A549 (cell line): ENCODE data around the gene TCF23. TPM values are rescaled to one million over a fixed set of nuclear protein-coding genes. Genes with fewer than 3 reads are reported as not detected.

Experiments used
- ATAC-seq, 2 experiments: fragments of 200-7000 bp in 1 of 2; fragments of >200 bp in 1 of 2; cut with Nextera tagmentation in 1 of 2; cut with Tn5 transposase in 1 of 2; 3 replicates each; pipeline versions ENCODE4 v1.8.0 to v1.9.1; 2018 to 2020; ENCODE audit warnings: mild to moderate bottlenecking in 1 of 2, moderate library complexity in 1 of 2
- CTCF ChIA-PET: fragments of 300-600 bp; sonication (Branson Sonifier 250); formaldehyde crosslinking; extraction: SDS; loops from one replicate; lab custom pipeline; 2021; ENCODE audit warnings: antibody characterized with exemption, inconsistent platforms; lab: Yijun Ruan, JAX
- POLR2A ChIA-PET: fragments of 350-600 bp; formaldehyde crosslinking; extraction: SDS; loops from one replicate; lab custom pipeline; 2021; ENCODE audit warnings: antibody characterized with exemption, inconsistent platforms; lab: Yijun Ruan, JAX
- DNase-seq, 2 experiments: peaks; one replicate each; pipeline versions ENCODE4 v3.0.0 to v3.0.0-alpha.2; 2011 to 2016; ENCODE audit warnings: low read depth in 1 of 2, low spot score in 1 of 2
- FAIRE-seq: peaks from 2 replicates; lab custom pipeline; 2011; peaks lifted over from hg19 to GRCh38; lab: Jason Lieb, UNC
- H3K27ac ChIP-seq, 2 experiments: fragments of >200 bp; sonication (Bioruptor Twin); formaldehyde crosslinking; 3 replicates each; pipeline ENCODE4 v1.5.1; 2016 to 2017
- H3K4me1 ChIP-seq: fragments of >200 bp; sonication (Bioruptor Twin); formaldehyde crosslinking; 3 replicates; pipeline ENCODE4 v1.6.1; 2016
- H3K4me2 ChIP-seq: fragments of >200 bp; sonication (Bioruptor Twin); formaldehyde crosslinking; 3 replicates; pipeline ENCODE4 v1.6.1; 2016
- H3K4me3 ChIP-seq: fragments of >200 bp; sonication (Bioruptor Twin); formaldehyde crosslinking; 3 replicates; pipeline ENCODE4 v1.5.1; 2016
- H3K9me3 ChIP-seq: fragments of >200 bp; sonication (Bioruptor Twin); formaldehyde crosslinking; 3 replicates; pipeline ENCODE4 v1.6.1; 2016
- BHLHE40 ChIP-seq: IDR thresholded peaks from 2 replicates; pipeline ENCODE4 v1.6.1; 2012; ENCODE audit warnings: low read depth, low read length, inconsistent platforms
- CEBPB ChIP-seq, 2 experiments: fragments of >200 bp in 1 of 2; sonication (Bioruptor Twin) in 1 of 2; formaldehyde crosslinking in 1 of 2; IDR thresholded peaks; 2 replicates each; pipeline ENCODE4 v1.6.1; 2012 to 2016
- CHD4 ChIP-seq: fragments of 200-600 bp; sonication (generic); IDR thresholded peaks from 2 replicates; pipeline ENCODE4 v1.6.1; 2016; ENCODE audit warnings: antibody characterized with exemption, mild to moderate bottlenecking, borderline replicate concordance
- EHF ChIP-seq: fragments of 250-450 bp; sonication (Bioruptor Pico); IDR thresholded peaks from 2 replicates; pipeline ENCODE4 v1.5.0; 2020; ENCODE audit warnings: mild to moderate bottlenecking
- HOXA7 ChIP-seq: fragments of 250-450 bp; sonication (Bioruptor Pico); IDR thresholded peaks from 2 replicates; pipeline ENCODE4 v1.5.0; 2020; ENCODE audit warnings: mild to moderate bottlenecking, moderate library complexity
- JUN ChIP-seq, 2 experiments: fragments of >200 bp; sonication (Bioruptor Twin); formaldehyde crosslinking; IDR thresholded peaks; 2 replicates in 1 of 2; 3 replicates in 1 of 2; pipeline ENCODE4 v1.6.1; 2016 to 2017
- KDM5A ChIP-seq: fragments of 200-600 bp; sonication (generic); IDR thresholded peaks from 2 replicates; pipeline ENCODE4 v1.6.1; 2016; ENCODE audit warnings: antibody characterized with exemption, mild to moderate bottlenecking
- MAZ ChIP-seq: fragments of 150-350 bp; IDR thresholded peaks from 2 replicates; pipeline ENCODE4 v1.6.1; 2014; ENCODE audit warnings: antibody characterized with exemption, low read depth, low read length, borderline replicate concordance
- NFE2L2 ChIP-seq: fragments of 150-350 bp; conservative IDR thresholded peaks from 2 replicates; pipeline ENCODE4 v1.6.1; 2014; ENCODE audit warnings: low read length
- POLR2A ChIP-seq: IDR thresholded peaks from 2 replicates; pipeline ENCODE4 v1.6.1; 2012; ENCODE audit warnings: mild to moderate bottlenecking, low read length
- RCOR1 ChIP-seq: fragments of 150-350 bp; IDR thresholded peaks from 2 replicates; pipeline ENCODE4 v1.6.1; 2014; ENCODE audit warnings: antibody characterized with exemption, low read length, low read depth
- SMC3 ChIP-seq: fragments of >200 bp; sonication (Bioruptor Twin); formaldehyde crosslinking; IDR thresholded peaks from 3 replicates; pipeline ENCODE4 v1.6.1; 2018; ENCODE audit warnings: inconsistent platforms
- TP53 ChIP-seq: fragments of 250-450 bp; sonication (Bioruptor Pico); IDR thresholded peaks from 2 replicates; pipeline ENCODE4 v1.5.0; 2021; ENCODE audit warnings: mild to moderate bottlenecking, moderate library complexity
- ZNF302 ChIP-seq: fragments of 250-450 bp; sonication (Bioruptor Pico); IDR thresholded peaks from 2 replicates; pipeline ENCODE4 v1.9.0; 2021; ENCODE audit warnings: inconsistent platforms, mild to moderate bottlenecking, moderate library complexity
- WGBS: methylation state at CpG from one replicate; pipeline ENCODE4 v1.1.6; 2017; ENCODE audit errors: missing lambda C conversion rate; 5-methylcytosine and 5-hydroxymethylcytosine counted together
- polyA plus RNA-seq, 4 experiments: library from polyadenylated mRNA; depleted of rRNA in 3 of 4; stranded (reverse); fragments of >200 nt; fragmentation: RNase III in 1 of 4; extraction: RNeasy Plus Mini Kit Qiagen cat#74134 plus additional on column Dnase treatment in 1 of 4; gene quantifications; 2 replicates in 3 of 4; 3 replicates in 1 of 4; pipeline ENCODE4 v1.2.3, GENCODE V29; 2011 to 2017
- TF ChIP-seq, protein P1 (sequence below): IDR thresholded peaks from 2 replicates; pipeline ENCODE4 v1.6.1; 2012
- TF ChIP-seq, protein P2 (sequence below): fragments of 200-600 bp; sonication (generic); IDR thresholded peaks from 2 replicates; pipeline ENCODE4 v1.6.1; 2016; ENCODE audit warnings: antibody characterized with exemption, mild to moderate bottlenecking, moderate library complexity
- TF ChIP-seq, protein P3 (sequence below): fragments of 250-450 bp; sonication (Bioruptor Pico); IDR thresholded peaks from 2 replicates; pipeline ENCODE4 v1.5.0; 2021; ENCODE audit warnings: mild to moderate bottlenecking, moderate library complexity, borderline replicate concordance

TCF23 gene
- polyA plus RNA-seq, 2 of the 4 experiments (the other 2 are of a cell fraction), result not detected

DNA sequence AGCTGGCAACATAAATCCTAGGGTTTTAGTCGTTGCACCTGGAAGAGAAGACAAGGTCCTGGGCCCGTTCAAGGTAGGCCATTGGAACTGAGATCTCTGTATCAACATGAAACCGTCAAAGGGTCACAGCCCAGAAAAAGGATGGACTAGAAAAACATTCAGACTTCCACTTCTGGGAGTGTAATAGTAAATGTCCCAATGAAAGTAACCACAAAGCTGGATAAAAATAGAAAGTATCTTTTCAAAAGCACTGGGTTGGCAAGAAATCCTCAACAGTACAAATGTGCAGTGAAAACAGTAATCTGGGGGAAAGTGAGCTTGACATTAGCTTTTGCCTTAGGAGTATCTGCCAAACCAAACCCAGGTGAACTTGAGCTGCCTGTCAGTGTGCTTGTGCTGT lies 42.8 kb upstream of the TCF23 start:
- DNase-seq, result no peak
- TF ChIP-seq RCOR1, result no peak
- TF ChIP-seq KDM5A, result no peak
- TF ChIP-seq, protein P1, sequence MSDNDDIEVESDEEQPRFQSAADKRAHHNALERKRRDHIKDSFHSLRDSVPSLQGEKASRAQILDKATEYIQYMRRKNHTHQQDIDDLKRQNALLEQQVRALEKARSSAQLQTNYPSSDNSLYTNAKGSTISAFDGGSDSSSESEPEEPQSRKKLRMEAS, result no peak
- no peak for TF ChIP-seq POLR2A
- TF ChIP-seq EHF, result no peak
- no peak for TF ChIP-seq HOXA7 (CRISPR knock-in tag)
- no peak for TF ChIP-seq CEBPB (IDR thresholded peaks at IDR 0.05)
- no peak for TF ChIP-seq BHLHE40
- TF ChIP-seq, protein P2, sequence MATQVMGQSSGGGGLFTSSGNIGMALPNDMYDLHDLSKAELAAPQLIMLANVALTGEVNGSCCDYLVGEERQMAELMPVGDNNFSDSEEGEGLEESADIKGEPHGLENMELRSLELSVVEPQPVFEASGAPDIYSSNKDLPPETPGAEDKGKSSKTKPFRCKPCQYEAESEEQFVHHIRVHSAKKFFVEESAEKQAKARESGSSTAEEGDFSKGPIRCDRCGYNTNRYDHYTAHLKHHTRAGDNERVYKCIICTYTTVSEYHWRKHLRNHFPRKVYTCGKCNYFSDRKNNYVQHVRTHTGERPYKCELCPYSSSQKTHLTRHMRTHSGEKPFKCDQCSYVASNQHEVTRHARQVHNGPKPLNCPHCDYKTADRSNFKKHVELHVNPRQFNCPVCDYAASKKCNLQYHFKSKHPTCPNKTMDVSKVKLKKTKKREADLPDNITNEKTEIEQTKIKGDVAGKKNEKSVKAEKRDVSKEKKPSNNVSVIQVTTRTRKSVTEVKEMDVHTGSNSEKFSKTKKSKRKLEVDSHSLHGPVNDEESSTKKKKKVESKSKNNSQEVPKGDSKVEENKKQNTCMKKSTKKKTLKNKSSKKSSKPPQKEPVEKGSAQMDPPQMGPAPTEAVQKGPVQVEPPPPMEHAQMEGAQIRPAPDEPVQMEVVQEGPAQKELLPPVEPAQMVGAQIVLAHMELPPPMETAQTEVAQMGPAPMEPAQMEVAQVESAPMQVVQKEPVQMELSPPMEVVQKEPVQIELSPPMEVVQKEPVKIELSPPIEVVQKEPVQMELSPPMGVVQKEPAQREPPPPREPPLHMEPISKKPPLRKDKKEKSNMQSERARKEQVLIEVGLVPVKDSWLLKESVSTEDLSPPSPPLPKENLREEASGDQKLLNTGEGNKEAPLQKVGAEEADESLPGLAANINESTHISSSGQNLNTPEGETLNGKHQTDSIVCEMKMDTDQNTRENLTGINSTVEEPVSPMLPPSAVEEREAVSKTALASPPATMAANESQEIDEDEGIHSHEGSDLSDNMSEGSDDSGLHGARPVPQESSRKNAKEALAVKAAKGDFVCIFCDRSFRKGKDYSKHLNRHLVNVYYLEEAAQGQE, result no peak
- no peak for TF ChIP-seq ZNF302
- TF ChIP-seq, protein P3, sequence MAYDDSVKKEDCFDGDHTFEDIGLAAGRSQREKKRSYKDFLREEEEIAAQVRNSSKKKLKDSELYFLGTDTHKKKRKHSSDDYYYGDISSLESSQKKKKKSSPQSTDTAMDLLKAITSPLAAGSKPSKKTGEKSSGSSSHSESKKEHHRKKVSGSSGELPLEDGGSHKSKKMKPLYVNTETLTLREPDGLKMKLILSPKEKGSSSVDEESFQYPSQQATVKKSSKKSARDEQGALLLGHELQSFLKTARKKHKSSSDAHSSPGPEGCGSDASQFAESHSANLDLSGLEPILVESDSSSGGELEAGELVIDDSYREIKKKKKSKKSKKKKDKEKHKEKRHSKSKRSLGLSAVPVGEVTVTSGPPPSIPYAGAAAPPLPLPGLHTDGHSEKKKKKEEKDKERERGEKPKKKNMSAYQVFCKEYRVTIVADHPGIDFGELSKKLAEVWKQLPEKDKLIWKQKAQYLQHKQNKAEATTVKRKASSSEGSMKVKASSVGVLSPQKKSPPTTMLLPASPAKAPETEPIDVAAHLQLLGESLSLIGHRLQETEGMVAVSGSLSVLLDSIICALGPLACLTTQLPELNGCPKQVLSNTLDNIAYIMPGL (CRISPR knock-in tag), result no peak
- no peak for TF ChIP-seq TP53 (CRISPR knock-in tag)
- no peak for TF ChIP-seq MAZ
- no peak for TF ChIP-seq CHD4
- TF ChIP-seq, all 56 proteins: peak for 0
- no peak for FAIRE-seq
- no peaks in the 10 kb centered on the region for H3K4me1 ChIP-seq
- POLR2A ChIA-PET, result interaction anchor here (0.7 kb wide), 1 partner anchor 174 kb away, joined by 3 read pairs; no protein-coding TSS in a partner anchor
- H3K9me3 ChIP-seq, result no peaks in the 10 kb centered on the region
- H3K4me3 ChIP-seq, result no peak overlapping the region
- H3K27ac ChIP-seq, result no peak overlapping the region
- H3K4me2 ChIP-seq, result no peak overlapping the region
- CTCF ChIA-PET, result interaction anchor here (0.7 to 3.8 kb wide), 8 partner anchors 21 to 197 kb away, joined by 3 to 17 read pairs (median 4); no protein-coding TSS in a partner anchor
- no peak for ATAC-seq
- WGBS, result 53% methylated on average over 3 of the region's 3 CpGs

DNA sequence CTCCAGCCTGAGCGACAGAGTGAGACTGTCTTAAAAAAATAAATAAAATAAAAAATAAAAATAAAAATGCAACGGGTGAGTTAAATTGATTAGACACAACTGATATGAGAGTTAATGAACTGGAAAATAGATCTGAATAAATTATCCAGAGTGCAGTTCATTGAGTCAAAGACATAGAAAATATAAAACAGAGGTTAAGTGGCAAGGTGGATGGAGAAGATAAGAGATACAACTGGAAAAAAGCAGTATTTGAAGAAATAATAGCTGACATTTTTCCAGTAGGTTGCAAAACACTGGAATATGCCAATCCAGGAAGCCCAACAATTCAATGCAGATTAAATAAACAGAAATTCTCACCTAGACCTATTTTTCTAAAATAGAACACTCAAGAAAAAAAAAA lies 40.6 kb upstream of the TCF23 start:
- no peak overlapping the region for H3K27ac ChIP-seq
- H3K9me3 ChIP-seq, result no peaks in the 10 kb centered on the region
- POLR2A ChIA-PET, result interaction anchor here (0.6 kb wide), 1 partner anchor 16 kb away, joined by 3 read pairs; no protein-coding TSS in a partner anchor
- WGBS, result 70% methylated on average over 2 of the region's 2 CpGs
- CTCF ChIA-PET, result interaction anchor here (0.6 to 3.8 kb wide), 11 partner anchors 9 to 279 kb away, joined by 3 to 17 read pairs (median 4); partner anchors contain the start of gene KHK
- DNase-seq (no peak), FAIRE-seq (no peak), ATAC-seq (no peak)
- H3K4me3 ChIP-seq, result no peak overlapping the region
- TF ChIP-seq NFE2L2 (no peak), TP53 (CRISPR knock-in tag) (no peak), JUN (IDR thresholded peaks at IDR 0.05) (no peak), EHF (no peak), SMC3 (no peak)
- TF ChIP-seq, protein P2, result no peak
- H3K4me2 ChIP-seq, result no peak overlapping the region
- H3K4me1 ChIP-seq, result no peaks in the 10 kb centered on the region
